Erythroblast (primary cell): Measurements from ENCODE around the gene CTXND1.
A peak's percentile ranks its signal among the peaks of the same experiment; 100 is the strongest.

ENCODE experiments used
- DNase-seq, 2 experiments: peaks; one replicate each; lab custom pipeline; 2025; lab: John Stamatoyannopoulos, UW
- GATA1 ChIP-seq: IDR thresholded peaks from 2 replicates; pipeline ENCODE4 v1.6.1; 2011; ENCODE audit warnings: low read depth, mild to moderate bottlenecking, control low read depth, low read length, moderate library complexity
- POLR2A ChIP-seq: IDR thresholded peaks from 2 replicates; pipeline ENCODE4 v1.6.1; 2011; ENCODE audit warnings: mild to moderate bottlenecking, low read length

CTXND1 gene

DNA sequence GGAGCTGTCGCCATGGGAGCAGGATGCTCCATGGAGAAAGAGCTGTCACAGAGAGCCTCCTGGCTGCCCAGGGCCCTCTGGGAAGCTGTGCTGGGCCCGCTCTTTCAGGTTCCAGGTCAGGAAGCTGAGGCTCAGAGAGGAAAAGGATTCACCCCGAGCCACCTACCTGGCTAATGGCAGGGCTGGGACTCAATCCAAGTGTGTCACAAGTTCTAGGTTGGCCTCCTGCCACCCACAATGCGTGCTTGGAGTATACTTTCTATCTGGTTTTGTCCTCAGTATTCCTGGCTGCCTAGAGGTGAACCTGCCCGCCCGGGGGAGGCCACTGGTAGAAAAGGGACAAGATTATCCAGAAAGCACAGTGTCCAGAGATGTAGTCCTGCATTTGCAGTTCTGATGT, 75.6 kb downstream of the CTXND1 start:
- TF ChIP-seq POLR2A (no peak), GATA1 (no peak)
- DNase-seq = no peak

DNA sequence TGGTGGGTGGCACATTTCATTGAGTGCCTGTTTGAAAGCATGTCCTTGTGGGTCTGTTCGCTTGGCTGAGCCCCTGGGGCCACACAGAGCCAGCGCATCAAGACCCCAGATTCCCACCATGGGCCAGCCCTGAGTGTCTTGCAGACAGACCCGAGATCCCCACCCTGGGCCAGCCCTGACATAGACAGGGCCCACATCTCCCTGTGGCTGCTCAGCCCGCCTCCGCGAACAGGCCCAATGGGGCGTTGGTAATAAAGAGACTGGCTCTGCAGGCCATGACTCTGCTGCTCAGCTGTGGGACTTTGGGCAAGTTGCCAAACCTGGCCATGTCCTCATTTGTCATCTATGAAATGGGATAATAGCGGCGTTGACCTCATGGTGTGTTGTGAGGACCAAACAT, 76.6 kb downstream of the CTXND1 start:
- TF ChIP-seq POLR2A (no peak), GATA1 (no peak)
- DNase-seq = peak in 1 of 2 experiments; percentile 9

DNA sequence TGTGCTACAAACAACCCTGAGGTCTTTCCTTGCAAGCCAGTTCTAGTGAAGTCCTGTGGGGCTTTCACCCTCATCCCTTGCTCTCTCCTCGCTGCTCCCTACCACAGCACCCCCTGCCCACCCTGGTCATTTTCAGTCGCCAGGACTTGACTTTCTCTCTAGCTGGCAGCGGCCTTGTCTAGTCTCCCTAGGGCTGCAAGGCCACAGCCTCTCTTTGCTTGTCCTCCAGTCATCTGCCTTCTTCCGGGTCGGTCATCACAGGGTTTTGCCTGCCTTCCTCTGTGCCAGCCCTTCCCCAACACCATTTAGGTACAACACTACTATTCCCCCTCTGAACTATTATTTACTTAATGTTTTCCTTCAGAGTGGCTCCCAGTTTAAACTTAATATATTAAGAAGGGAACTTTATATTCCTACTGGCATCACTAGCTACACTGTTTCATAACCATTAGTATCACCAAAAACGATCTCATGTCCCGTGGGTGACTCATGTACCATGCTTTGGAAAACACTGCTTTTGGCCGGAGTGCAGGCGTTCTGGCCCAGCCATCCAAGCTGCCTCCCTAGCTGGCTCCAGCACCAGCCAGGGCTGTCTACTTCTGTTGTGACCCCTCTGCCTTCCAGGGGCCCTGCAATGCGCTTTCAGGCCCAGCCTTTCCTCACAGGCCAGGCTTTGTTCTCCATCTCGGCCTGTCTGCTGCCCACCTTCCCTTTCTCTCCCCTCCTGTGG, 77.8 kb downstream of the CTXND1 start:
- TF ChIP-seq POLR2A = no peak
- TF ChIP-seq GATA1 = no peak

DNA sequence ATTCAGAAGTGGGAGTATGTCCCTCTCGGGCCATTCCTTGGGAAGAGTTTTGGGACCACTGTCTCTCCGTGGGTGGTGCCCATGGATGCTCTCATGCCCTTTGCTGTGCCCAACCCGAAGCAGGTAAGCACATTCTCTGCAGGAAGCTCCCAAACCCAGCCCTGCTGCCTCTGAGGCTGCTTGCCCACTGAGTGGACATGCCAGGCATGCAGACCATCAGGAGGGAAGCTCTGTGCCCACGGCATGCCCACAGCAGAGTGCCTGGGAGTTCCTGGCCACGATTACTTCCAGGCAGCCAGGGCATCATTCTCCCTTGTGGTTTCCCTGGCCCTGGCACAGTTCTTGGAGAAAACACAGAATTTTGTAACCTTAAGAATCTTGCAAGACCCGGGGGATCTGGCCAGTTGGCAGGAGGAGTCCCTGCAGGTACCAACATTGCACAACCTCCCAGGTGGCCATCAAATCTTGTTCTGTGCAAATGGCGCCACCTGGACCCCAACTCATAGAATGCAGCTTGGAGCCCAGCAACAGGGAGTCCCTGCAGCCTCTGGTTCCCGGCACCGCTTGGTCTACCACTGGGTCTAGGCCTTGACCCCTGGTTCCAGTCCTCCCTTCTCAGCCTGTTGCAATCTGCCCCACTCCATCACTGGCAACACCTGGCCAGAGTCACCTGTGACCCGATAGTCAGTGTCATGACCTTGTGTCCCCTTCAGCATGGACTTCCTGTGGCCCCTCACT, 78.8 kb downstream of the CTXND1 start:
- peak; percentile 67 to 85 for DNase-seq
- no peak for TF ChIP-seq POLR2A
- TF ChIP-seq GATA1 = no peak

More for the DNA sequence above, 77.8 kb downstream of the CTXND1 start:
- DNase-seq = peak in 1 of 2 experiments; percentile 13

DNA sequence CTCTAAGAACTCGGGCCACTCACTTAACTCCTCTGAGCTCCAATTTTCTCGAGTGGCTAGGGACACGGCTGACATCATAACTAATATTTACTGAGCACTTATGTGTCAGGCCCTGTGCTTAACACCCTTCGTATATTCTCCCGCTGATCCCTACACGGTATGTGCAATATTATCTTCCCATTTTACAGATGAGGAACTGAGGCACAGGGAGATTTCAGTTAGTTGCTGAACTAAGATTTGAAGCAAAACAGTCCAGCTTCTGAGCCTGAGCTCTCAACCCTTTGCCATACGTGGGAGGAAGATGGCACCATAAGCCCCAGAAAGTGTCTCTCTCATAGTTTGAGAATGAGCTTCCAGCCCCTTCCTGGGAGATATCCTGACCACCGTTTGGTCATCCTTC, 79.6 kb downstream of the CTXND1 start:
- no peak for TF ChIP-seq POLR2A
- TF ChIP-seq GATA1 = no peak
- no peak for DNase-seq

DNA sequence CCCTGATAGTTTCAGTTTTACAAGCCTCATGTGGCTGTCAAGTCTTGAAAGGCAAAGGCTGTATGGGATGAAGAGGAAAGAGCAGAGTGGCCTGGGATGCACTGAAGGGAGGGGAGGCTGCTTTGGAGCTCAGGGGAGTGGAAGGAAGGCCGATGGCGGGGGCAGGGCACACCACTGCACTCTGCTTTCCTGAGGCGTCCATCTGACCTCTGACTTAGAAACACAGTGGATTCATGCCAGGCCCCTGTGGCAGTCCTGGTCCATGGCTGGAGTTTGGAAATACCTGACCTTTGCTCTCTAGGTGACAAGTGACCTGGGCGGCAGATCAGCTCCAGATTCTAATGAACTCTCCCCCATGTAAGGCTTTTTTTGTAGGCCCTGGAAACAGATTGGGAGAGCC, 80.2 kb downstream of the CTXND1 start:
- no peak for TF ChIP-seq POLR2A
- no peak for TF ChIP-seq GATA1
- DNase-seq = no peak

DNA sequence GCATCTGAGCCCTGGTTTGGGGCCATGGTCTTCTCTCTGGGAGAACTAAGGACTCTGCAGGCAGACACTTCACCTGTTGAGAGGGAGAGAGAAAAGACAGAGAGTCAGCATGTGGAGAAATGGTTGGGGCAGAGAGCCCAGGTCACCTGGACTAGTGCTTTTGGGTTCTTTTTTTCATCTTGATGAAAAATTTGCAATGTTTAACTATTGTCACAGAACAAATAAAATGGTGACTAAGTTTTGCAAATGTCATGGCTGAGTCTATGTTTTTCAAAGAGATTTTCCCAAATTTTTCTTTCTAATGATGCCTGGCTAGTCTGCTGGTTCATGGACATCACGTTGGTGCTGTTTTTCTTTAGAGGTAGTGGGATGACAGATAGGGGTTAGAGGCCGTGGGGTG, 81.4 kb downstream of the CTXND1 start:
- no peak for TF ChIP-seq GATA1
- TF ChIP-seq POLR2A = no peak
- DNase-seq = no peak

DNA sequence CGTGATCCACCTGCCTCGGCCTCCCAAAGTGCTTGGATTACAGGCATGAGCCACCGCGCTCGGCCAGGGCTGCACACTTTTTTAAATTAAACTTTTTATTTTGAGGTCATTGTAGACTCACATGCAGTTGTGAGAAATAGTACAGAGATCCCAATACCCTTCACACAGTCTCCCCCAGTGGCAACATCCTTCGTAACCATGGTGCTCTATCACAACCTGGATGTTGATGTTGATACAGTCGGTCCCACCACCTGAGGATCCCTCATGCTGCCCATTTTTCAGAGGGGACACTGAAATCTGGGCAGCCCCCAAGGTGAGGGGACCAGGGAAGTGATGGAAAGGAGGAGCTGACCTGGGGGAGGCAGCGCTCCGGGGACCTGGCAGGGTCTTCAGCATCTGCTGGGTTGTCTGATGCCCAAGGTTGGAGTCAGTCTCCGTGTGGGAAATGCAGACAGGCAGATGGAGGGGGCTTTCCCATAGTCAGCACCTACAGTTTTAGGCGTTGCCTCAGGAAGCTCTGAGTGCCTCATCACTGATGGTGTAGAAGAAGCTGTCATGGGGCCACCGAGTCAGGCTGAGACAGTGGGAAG, 82.2 kb downstream of the CTXND1 start:
- TF ChIP-seq POLR2A = no peak
- no peak for TF ChIP-seq GATA1
- no peak for DNase-seq

DNA sequence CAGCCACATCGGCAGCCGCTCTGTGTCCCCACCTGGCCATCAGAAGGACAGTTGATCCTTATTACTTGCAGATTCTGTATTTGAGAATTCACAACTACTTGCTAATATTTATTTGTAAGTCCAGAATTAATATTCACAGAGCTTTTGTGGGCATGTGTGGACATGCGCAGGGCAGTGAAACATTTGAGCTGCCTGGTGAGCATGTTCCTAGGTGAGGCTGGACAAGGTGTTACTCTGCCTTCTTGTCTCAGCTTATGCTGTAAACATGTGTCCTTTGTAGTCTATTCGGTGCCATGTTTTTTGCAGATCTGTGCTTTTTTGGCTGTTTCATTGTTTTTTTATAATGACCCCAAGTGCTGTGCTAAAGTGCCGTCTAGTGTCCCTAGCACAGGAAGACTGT, 83.6 kb downstream of the CTXND1 start:
- DNase-seq = no peak
- TF ChIP-seq GATA1 (no peak), POLR2A (no peak)

DNA sequence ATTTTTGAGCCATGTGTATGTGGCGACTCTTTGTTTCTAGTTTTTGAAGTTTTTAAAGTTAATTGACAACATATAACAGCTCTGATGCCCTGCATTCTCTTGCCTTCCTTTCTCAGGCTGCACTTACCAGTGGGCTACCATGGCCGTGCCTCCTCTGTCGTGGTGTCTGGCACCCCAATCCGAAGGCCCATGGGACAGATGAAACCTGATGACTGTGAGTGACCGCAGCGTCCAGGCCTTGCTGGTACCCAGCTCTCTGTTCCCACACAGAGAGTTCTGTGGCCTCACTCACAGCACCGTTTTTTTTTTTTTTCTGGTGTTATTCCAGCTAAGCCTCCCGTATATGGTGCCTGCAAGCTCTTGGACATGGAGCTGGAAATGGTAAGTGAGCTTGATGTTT, 84.1 kb downstream of the CTXND1 start:
- TF ChIP-seq GATA1 (no peak), POLR2A (no peak)

DNA sequence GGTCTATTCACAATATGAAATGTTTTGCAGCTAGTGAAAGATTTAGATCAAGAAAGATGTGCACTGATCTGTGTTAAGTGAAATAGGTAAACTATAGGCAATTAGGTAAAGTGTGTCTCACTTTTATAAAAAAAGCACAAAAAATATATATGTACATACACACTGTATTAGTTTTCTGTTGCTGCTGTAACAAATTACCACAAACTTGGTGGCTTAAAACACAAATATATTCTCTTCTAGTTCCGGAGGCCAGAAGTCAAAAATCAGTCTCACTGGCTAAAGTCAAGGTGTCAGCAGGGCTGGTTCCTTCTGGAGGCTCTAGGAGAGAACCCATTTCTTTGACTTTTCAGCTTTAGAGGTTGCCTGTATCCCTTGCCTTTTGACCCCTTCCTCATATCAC, 88.1 kb downstream of the CTXND1 start:
- TF ChIP-seq POLR2A (no peak), GATA1 (no peak)
- no peak for DNase-seq

More for the DNA sequence above, 84.1 kb downstream of the CTXND1 start:
- DNase-seq = no peak

DNA sequence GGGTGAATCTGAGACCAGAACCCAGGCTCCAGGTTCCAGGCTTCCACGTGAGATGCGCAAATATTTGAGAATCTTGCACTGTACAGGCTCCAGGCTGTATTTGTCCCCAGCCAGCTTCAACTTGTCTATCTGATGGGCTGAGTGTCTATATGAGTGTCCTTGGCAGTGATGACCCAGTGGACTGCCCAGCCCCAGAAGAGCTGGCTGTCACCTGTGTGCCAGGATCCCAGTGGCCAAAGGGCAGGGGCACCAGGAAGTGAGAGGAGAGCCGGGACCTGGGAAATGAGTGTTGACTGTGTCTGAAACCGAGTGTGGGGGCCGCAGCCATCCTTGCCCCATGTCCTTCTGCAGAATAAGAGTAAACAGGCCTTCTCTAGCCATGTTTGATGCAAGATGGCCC, 88.8 kb downstream of the CTXND1 start:
- no peak for TF ChIP-seq POLR2A
- TF ChIP-seq GATA1 = no peak
- DNase-seq = no peak

DNA sequence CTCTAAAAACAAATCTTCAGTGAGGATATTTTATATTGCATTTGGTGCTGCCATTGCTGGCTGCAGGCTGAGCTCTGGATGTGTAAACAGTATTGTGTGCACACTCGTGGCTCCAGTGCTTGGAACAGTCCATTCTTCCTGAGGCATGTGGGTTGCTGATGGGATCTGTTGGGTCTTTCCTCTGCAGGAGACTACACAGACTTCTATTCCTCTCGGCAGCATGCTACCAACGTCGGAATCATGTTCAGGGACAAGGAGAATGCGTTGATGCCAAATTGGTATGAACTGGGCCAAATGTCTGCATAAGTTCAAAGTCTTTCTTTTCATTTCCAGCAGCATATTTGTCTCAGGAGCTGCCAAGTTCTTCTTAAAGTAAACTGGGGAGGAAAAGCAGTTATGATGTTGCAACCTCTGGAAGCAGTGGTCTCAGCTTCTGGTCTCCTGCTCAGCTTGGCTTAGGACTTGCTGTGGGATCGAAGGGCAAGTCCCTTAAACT, 89.9 kb downstream of the CTXND1 start:
- TF ChIP-seq POLR2A (no peak), GATA1 (no peak)
- DNase-seq = no peak
